ENCODE measurements around the gene LUZP1. TPM values are rescaled to one million over a fixed set of nuclear protein-coding genes. Genes with fewer than 3 reads are reported as not detected.

Gene LUZP1
- total RNA-seq, 1 donor from 2014 or later, result 32.0 TPM

GRCh38 chr1:23050201-23050600 is 118.5 kb downstream of the LUZP1 start:
- Mint-ChIP-seq H3K4me1 (ENCODE audit: low read depth, unreplicated experiment) (peaks cover 8% of the 10 kb centered on the region), H3K9me3 (ENCODE audit: unreplicated experiment) (peaks cover 2% of the 10 kb centered on the region), H3K4me3 (ENCODE audit: unreplicated experiment) (no peak overlapping the region), H3K27me3 (ENCODE audit: unreplicated experiment) (no peaks in the 10 kb centered on the region), H3K27ac (ENCODE audit: unreplicated experiment) (no peak overlapping the region), H3K36me3 (ENCODE audit: unreplicated experiment) (no peaks in the 10 kb centered on the region)
- TF ChIP-seq, protein P1, sequence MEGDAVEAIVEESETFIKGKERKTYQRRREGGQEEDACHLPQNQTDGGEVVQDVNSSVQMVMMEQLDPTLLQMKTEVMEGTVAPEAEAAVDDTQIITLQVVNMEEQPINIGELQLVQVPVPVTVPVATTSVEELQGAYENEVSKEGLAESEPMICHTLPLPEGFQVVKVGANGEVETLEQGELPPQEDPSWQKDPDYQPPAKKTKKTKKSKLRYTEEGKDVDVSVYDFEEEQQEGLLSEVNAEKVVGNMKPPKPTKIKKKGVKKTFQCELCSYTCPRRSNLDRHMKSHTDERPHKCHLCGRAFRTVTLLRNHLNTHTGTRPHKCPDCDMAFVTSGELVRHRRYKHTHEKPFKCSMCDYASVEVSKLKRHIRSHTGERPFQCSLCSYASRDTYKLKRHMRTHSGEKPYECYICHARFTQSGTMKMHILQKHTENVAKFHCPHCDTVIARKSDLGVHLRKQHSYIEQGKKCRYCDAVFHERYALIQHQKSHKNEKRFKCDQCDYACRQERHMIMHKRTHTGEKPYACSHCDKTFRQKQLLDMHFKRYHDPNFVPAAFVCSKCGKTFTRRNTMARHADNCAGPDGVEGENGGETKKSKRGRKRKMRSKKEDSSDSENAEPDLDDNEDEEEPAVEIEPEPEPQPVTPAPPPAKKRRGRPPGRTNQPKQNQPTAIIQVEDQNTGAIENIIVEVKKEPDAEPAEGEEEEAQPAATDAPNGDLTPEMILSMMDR (IDR thresholded peaks at IDR 0.05; ENCODE audit: partially characterized antibody, unreplicated experiment), result no peak
- no peak for DNase-seq

DNA sequence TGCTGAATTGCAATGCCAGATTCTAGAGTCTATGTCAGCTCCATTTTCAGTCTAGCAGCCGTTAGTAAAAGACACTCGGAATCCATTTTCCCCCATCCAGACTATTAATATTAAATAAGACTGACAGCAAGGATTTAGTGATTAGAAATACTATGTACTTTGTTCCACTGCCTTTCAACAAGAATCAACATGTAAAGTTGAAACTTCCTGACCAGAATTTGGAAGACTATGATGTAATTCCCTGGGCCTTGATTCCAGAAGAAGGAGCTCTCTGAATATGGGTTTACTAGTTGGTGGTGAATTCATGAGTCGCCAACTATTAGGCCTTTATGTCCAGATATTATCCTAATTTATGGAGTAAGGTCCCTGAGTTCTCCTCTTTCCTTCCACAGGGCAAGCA is 124.6 kb downstream of the LUZP1 start:
- no peak overlapping the region for H3K27ac Mint-ChIP-seq (ENCODE audit: unreplicated experiment)
- H3K27me3 Mint-ChIP-seq (ENCODE audit: unreplicated experiment), result no peaks in the 10 kb centered on the region
- DNase-seq, result no peak
- H3K4me1 Mint-ChIP-seq (ENCODE audit: low read depth, unreplicated experiment), result peaks cover 14% of the 10 kb centered on the region
- H3K36me3 Mint-ChIP-seq (ENCODE audit: unreplicated experiment), result no peaks in the 10 kb centered on the region
- H3K9me3 Mint-ChIP-seq (ENCODE audit: unreplicated experiment), result no peaks in the 10 kb centered on the region
- H3K4me3 Mint-ChIP-seq (ENCODE audit: unreplicated experiment), result no peak overlapping the region
- TF ChIP-seq, protein P1 (IDR thresholded peaks at IDR 0.05; ENCODE audit: partially characterized antibody, unreplicated experiment), result no peak

GRCh38 chr1:23040509-23040908 is 128.1 kb downstream of the LUZP1 start:
- H3K4me1 Mint-ChIP-seq (ENCODE audit: low read depth, unreplicated experiment), result peaks cover 23% of the 10 kb centered on the region

GRCh38 chr1:23039308-23039826 is 129.3 kb downstream of the LUZP1 start:
- DNase-seq, result no peak
- Mint-ChIP-seq H3K27ac (ENCODE audit: unreplicated experiment) (peak overlapping the region; percentile 63), H3K4me1 (ENCODE audit: low read depth, unreplicated experiment) (peaks cover 25% of the 10 kb centered on the region), H3K4me3 (ENCODE audit: unreplicated experiment) (peak overlapping the region; percentile 39), H3K27me3 (ENCODE audit: unreplicated experiment) (no peaks in the 10 kb centered on the region), H3K9me3 (ENCODE audit: unreplicated experiment) (no peaks in the 10 kb centered on the region), H3K36me3 (ENCODE audit: unreplicated experiment) (no peaks in the 10 kb centered on the region)
- TF ChIP-seq, protein P1 (IDR thresholded peaks at IDR 0.05; ENCODE audit: partially characterized antibody, unreplicated experiment), result no peak

More at GRCh38 chr1:23040509-23040908, 128.1 kb downstream of the LUZP1 start:
- no peak for DNase-seq
- Mint-ChIP-seq H3K27me3 (ENCODE audit: unreplicated experiment) (no peaks in the 10 kb centered on the region), H3K27ac (ENCODE audit: unreplicated experiment) (no peak overlapping the region), H3K9me3 (ENCODE audit: unreplicated experiment) (no peaks in the 10 kb centered on the region), H3K36me3 (ENCODE audit: unreplicated experiment) (no peaks in the 10 kb centered on the region), H3K4me3 (ENCODE audit: unreplicated experiment) (peak overlapping the region; percentile 6)
- TF ChIP-seq, protein P1 (IDR thresholded peaks at IDR 0.05; ENCODE audit: partially characterized antibody, unreplicated experiment), result no peak

GRCh38 chr1:23037081-23037740 is 131.4 kb downstream of the LUZP1 start:
- Mint-ChIP-seq H3K36me3 (ENCODE audit: unreplicated experiment) (no peaks in the 10 kb centered on the region), H3K4me1 (ENCODE audit: low read depth, unreplicated experiment) (peaks cover 26% of the 10 kb centered on the region), H3K4me3 (ENCODE audit: unreplicated experiment) (no peak overlapping the region), H3K27me3 (ENCODE audit: unreplicated experiment) (no peaks in the 10 kb centered on the region), H3K9me3 (ENCODE audit: unreplicated experiment) (no peaks in the 10 kb centered on the region), H3K27ac (ENCODE audit: unreplicated experiment) (no peak overlapping the region)
- no peak for DNase-seq
- TF ChIP-seq, protein P1 (IDR thresholded peaks at IDR 0.05; ENCODE audit: partially characterized antibody, unreplicated experiment), result no peak

Data from glutamatergic neuron (in vitro differentiated cells).